Mesothelial cell of epicardium (in vitro differentiated cells): Measurements from ENCODE around the gene TARS3. TPM values are rescaled to one million over a fixed set of nuclear protein-coding genes. Genes with fewer than 3 reads are reported as not detected.

Experiments
- DNase-seq, 2 experiments: peaks; one replicate each; pipeline ENCODE4 v3.0.0; 2021; ENCODE audit warnings: low spot score in 2 of 2; ENCODE audit not compliant: unreplicated experiment in 2 of 2
- H3K27ac Mint-ChIP-seq: 2 replicates; pipeline ENCODE4 v1.8.0; 2021; ENCODE audit warnings: mixed read lengths
- H3K27me3 Mint-ChIP-seq: 2 replicates; pipeline ENCODE4 v1.8.0; 2021; ENCODE audit warnings: low read depth, mixed read lengths
- H3K36me3 Mint-ChIP-seq: 2 replicates; pipeline ENCODE4 v1.8.0; 2021; ENCODE audit warnings: mixed read lengths
- H3K4me1 Mint-ChIP-seq: 2 replicates; pipeline ENCODE4 v1.8.0; 2021; ENCODE audit warnings: mixed read lengths
- H3K4me3 Mint-ChIP-seq: 2 replicates; pipeline ENCODE4 v1.8.0; 2021; ENCODE audit warnings: mild to moderate bottlenecking, moderate library complexity, mixed read lengths
- H3K9me3 Mint-ChIP-seq: 2 replicates; pipeline ENCODE4 v1.8.0; 2021; ENCODE audit warnings: mixed read lengths
- CTCF ChIP-seq: fragments of 200-600 bp; sonication (generic); IDR thresholded peaks from one replicate; pipeline ENCODE4 v1.5.0; 2021; ENCODE audit warnings: antibody characterized with exemption; ENCODE audit not compliant: unreplicated experiment
- total RNA-seq: library from RNA; stranded (reverse); gene quantifications from 3 replicates; pipeline ENCODE4 v1.2.1, GENCODE V29; 2021

Gene TARS3
- total RNA-seq, 1 donor from 2014 or later = 22.4 TPM

GRCh38 chr15:101707983-101708382 lies 16.3 kb downstream of the TARS3 start:
- H3K36me3 Mint-ChIP-seq = peaks cover 55% of the 10 kb centered on the region
- H3K27me3 Mint-ChIP-seq = no peaks in the 10 kb centered on the region
- TF ChIP-seq CTCF = no peak
- H3K4me1 Mint-ChIP-seq = peaks cover 4% of the 10 kb centered on the region
- H3K9me3 Mint-ChIP-seq = no peaks in the 10 kb centered on the region
- no peak overlapping the region for H3K4me3 Mint-ChIP-seq
- H3K27ac Mint-ChIP-seq = no peak overlapping the region
- no peak for DNase-seq

GRCh38 chr15:101702077-101702476 lies 22.2 kb downstream of the TARS3 start:
- Mint-ChIP-seq H3K27ac (peak overlapping the region; percentile 86), H3K4me1 (peaks cover 5% of the 10 kb centered on the region), H3K9me3 (peaks cover under 1% of the 10 kb centered on the region), H3K36me3 (peaks cover 64% of the 10 kb centered on the region), H3K27me3 (no peaks in the 10 kb centered on the region), H3K4me3 (no peak overlapping the region)
- no peak for DNase-seq
- TF ChIP-seq CTCF = no peak

GRCh38 chr15:101698314-101698713 lies 26.0 kb downstream of the TARS3 start:
- Mint-ChIP-seq H3K9me3 (peaks cover 4% of the 10 kb centered on the region), H3K36me3 (peaks cover 66% of the 10 kb centered on the region), H3K4me1 (peaks cover 5% of the 10 kb centered on the region), H3K4me3 (no peak overlapping the region), H3K27ac (no peak overlapping the region), H3K27me3 (no peaks in the 10 kb centered on the region)
- DNase-seq = no peak
- no peak for TF ChIP-seq CTCF

- no peak for DNase-seq
- Mint-ChIP-seq H3K27ac (no peak overlapping the region), H3K27me3 (no peaks in the 10 kb centered on the region), H3K4me3 (no peak overlapping the region), H3K4me1 (peaks cover 3% of the 10 kb centered on the region), H3K36me3 (peaks cover 65% of the 10 kb centered on the region), H3K9me3 (peaks cover 4% of the 10 kb centered on the region)
- no peak for TF ChIP-seq CTCF
Measured at GRCh38 chr15:101697488-101697887, 26.8 kb downstream of the TARS3 start.

GRCh38 chr15:101696829-101697228 lies 27.4 kb downstream of the TARS3 start:
- Mint-ChIP-seq H3K4me3 (no peak overlapping the region), H3K4me1 (peaks cover 2% of the 10 kb centered on the region), H3K27ac (no peak overlapping the region), H3K36me3 (peaks cover 62% of the 10 kb centered on the region), H3K27me3 (no peaks in the 10 kb centered on the region), H3K9me3 (peaks cover 4% of the 10 kb centered on the region)
- TF ChIP-seq CTCF = no peak
- no peak for DNase-seq

GRCh38 chr15:101694261-101694660 lies 30.0 kb downstream of the TARS3 start:
- Mint-ChIP-seq H3K4me1 (peaks cover 2% of the 10 kb centered on the region), H3K27me3 (no peaks in the 10 kb centered on the region), H3K27ac (no peak overlapping the region), H3K9me3 (peaks cover 4% of the 10 kb centered on the region), H3K4me3 (no peak overlapping the region), H3K36me3 (peaks cover 51% of the 10 kb centered on the region)
- TF ChIP-seq CTCF = no peak
- no peak for DNase-seq
